Measurements from ENCODE around the gene PMCH.

DNA sequence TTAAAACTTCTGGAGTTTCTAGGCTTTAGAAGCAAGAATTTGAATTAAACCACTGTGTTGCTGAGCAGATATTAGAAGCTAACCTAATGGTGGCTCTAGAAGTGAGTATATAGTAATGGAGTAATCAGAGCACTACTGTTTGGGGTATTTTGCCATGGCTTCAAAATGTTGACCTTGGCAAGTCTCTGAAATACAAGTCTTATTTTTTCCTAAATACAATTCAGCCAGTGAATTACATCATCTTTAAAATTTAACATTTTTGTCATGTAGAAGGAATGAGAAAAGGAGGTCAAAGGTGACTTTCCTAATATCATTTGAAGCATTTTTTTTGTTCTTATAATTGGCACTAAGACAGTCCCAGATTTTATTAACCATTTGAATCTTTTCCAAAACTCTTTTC, 25.2 kb downstream of the PMCH start:
- TF ChIP-seq, protein P1, sequence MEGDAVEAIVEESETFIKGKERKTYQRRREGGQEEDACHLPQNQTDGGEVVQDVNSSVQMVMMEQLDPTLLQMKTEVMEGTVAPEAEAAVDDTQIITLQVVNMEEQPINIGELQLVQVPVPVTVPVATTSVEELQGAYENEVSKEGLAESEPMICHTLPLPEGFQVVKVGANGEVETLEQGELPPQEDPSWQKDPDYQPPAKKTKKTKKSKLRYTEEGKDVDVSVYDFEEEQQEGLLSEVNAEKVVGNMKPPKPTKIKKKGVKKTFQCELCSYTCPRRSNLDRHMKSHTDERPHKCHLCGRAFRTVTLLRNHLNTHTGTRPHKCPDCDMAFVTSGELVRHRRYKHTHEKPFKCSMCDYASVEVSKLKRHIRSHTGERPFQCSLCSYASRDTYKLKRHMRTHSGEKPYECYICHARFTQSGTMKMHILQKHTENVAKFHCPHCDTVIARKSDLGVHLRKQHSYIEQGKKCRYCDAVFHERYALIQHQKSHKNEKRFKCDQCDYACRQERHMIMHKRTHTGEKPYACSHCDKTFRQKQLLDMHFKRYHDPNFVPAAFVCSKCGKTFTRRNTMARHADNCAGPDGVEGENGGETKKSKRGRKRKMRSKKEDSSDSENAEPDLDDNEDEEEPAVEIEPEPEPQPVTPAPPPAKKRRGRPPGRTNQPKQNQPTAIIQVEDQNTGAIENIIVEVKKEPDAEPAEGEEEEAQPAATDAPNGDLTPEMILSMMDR (IDR thresholded peaks at IDR 0.05): no peak
- no peak for TF ChIP-seq EP300 (IDR thresholded peaks at IDR 0.05)
- TF ChIP-seq POLR2A (IDR thresholded peaks at IDR 0.05): no peak

All from gastroesophageal sphincter (tissue), 3 donors.